22Rv1 (cell line): ENCODE measurements around the gene KPRP.

Experiments used
- H3K27ac ChIP-seq: fragments of 450-650 bp; 2 replicates; pipeline ENCODE4 v1.5.1; 2017
- ZFX ChIP-seq: fragments of 450-650 bp; IDR thresholded peaks from 2 replicates; pipeline ENCODE4 v1.6.1; 2017; ENCODE audit warnings: antibody characterized with exemption, borderline replicate concordance
- TF ChIP-seq, protein P1 (sequence below): fragments of 450-650 bp; IDR thresholded peaks from 2 replicates; pipeline ENCODE4 v1.5.1; 2017; ENCODE audit warnings: mild to moderate bottlenecking

KPRP gene

GRCh38 chr1:152806576-152806975 lies 48.8 kb downstream of the KPRP start, which contains the start of gene LCE1C:
Gene LCE1C, minus strand, starts transcription at chr1:152806651. Its CDS starts 1,173 bp downstream, at chr1:152805478.
- no peak for TF ChIP-seq ZFX
- TF ChIP-seq, protein P1, sequence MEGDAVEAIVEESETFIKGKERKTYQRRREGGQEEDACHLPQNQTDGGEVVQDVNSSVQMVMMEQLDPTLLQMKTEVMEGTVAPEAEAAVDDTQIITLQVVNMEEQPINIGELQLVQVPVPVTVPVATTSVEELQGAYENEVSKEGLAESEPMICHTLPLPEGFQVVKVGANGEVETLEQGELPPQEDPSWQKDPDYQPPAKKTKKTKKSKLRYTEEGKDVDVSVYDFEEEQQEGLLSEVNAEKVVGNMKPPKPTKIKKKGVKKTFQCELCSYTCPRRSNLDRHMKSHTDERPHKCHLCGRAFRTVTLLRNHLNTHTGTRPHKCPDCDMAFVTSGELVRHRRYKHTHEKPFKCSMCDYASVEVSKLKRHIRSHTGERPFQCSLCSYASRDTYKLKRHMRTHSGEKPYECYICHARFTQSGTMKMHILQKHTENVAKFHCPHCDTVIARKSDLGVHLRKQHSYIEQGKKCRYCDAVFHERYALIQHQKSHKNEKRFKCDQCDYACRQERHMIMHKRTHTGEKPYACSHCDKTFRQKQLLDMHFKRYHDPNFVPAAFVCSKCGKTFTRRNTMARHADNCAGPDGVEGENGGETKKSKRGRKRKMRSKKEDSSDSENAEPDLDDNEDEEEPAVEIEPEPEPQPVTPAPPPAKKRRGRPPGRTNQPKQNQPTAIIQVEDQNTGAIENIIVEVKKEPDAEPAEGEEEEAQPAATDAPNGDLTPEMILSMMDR = no peak
- H3K27ac ChIP-seq = no peak within 1 kb of the TSS

- H3K27ac ChIP-seq = no peak overlapping the region
- TF ChIP-seq, protein P1 = no peak
- TF ChIP-seq ZFX = no peak
Measured at GRCh38 chr1:152811050-152811449, 53.2 kb downstream of the KPRP start.
